OCI-M2 (cell line): ENCODE data around the gene DISP3.

Experiments
- DNase-seq: peaks from one replicate; lab custom pipeline; 2025; ENCODE audit not compliant: unreplicated experiment; lab: John Stamatoyannopoulos, UW

Gene DISP3, protein sequence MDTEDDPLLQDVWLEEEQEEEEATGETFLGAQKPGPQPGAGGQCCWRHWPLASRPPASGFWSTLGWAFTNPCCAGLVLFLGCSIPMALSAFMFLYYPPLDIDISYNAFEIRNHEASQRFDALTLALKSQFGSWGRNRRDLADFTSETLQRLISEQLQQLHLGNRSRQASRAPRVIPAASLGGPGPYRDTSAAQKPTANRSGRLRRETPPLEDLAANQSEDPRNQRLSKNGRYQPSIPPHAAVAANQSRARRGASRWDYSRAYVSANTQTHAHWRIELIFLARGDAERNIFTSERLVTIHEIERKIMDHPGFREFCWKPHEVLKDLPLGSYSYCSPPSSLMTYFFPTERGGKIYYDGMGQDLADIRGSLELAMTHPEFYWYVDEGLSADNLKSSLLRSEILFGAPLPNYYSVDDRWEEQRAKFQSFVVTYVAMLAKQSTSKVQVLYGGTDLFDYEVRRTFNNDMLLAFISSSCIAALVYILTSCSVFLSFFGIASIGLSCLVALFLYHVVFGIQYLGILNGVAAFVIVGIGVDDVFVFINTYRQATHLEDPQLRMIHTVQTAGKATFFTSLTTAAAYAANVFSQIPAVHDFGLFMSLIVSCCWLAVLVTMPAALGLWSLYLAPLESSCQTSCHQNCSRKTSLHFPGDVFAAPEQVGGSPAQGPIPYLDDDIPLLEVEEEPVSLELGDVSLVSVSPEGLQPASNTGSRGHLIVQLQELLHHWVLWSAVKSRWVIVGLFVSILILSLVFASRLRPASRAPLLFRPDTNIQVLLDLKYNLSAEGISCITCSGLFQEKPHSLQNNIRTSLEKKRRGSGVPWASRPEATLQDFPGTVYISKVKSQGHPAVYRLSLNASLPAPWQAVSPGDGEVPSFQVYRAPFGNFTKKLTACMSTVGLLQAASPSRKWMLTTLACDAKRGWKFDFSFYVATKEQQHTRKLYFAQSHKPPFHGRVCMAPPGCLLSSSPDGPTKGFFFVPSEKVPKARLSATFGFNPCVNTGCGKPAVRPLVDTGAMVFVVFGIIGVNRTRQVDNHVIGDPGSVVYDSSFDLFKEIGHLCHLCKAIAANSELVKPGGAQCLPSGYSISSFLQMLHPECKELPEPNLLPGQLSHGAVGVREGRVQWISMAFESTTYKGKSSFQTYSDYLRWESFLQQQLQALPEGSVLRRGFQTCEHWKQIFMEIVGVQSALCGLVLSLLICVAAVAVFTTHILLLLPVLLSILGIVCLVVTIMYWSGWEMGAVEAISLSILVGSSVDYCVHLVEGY (N-terminal part only)

DNA sequence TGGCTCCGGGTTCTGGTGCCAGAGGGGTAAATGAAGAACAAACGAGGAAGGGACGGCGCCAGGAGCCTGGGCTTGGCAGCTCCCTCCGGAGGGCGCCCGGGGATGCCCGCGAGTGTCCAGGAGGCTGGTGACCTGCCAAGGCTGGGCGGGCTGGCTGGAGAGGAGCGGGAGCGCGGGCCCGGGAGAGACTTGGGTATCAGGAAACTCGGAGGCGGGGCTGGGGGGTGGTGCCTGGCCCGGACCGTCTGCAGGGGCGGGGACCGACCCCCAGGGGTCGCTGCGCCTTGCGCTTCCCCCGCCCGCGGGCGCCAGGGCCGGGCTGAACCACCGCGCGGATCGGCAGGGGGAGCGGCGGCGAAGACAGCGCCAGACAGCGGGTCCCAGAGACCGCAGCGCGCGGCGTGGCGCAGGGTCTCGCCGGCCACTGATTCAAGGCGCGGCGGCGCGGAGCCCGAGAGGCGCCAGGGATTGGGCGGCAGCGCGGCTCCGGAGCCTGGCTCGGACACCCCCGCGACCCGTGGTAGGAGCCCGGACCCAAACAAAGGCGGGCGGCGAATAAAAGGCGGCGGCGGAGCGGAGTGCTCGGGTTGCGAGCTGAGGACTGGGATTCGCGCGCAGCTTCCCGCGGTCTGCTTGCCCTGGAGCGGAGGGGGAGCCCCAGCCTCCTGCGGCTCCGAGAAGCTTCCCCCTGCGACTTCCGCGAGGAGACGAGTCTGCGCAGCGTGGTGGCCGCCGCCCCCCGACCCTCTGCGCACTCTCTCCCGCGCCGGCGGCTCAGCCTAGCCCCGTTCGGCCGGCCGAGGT is at the start of gene DISP3:
DISP3 (plus strand) TSS at position 585 of the 804 bp plus-strand sequence. CDS start 21,838 bp downstream, outside the sequence.
- DNase-seq, result no peak

GRCh38 chr1:11429226-11429625 is 49.7 kb upstream of the DISP3 start:
- DNase-seq, result no peak

DNA sequence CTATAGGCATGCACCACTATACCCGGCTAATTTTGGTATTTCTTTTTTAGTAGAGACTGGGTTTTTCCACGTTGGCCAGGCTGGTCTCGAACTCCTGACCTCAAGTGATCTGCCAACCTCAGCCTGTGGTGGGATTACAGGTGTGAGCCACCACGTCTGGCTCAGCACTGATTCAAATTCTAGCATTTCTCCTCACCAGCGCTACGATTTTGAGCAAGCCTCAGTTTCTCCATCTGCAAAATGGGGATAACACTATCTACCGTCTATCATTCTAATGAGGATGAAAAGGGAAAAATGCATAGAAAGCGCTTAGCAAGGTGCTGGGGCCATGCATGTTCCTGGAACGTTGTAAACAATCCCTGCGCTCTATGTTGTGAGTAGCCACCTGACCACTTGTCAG is 49.0 kb upstream of the DISP3 start:
- DNase-seq, result no peak

GRCh38 chr1:11431941-11432507 is 46.9 kb upstream of the DISP3 start:
- no peak for DNase-seq

DNA sequence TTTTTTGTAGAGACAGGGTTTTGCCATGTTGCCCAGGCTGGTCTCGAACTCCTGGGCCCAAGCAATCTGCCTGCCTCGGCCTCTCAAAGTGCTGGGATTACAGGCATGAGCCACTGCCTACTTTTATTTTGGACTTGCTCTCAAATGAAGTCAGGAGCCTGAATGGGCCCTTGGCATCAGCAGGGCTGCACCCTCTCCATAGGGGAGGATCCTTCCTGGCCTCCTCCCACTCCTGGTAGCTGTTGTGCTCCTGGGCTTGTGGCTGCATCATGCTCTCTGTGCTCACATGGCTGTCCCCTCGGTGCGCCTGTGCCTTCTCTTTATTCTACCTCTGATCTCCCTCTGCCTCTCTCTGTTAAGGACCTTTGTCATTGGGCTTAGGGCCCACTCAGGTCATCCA is 46.4 kb upstream of the DISP3 start:
- no peak for DNase-seq

GRCh38 chr1:11434501-11434900 is 44.5 kb upstream of the DISP3 start:
- no peak for DNase-seq

- DNase-seq, result no peak
Measured at GRCh38 chr1:11434926-11435325, 44.0 kb upstream of the DISP3 start.

DNA sequence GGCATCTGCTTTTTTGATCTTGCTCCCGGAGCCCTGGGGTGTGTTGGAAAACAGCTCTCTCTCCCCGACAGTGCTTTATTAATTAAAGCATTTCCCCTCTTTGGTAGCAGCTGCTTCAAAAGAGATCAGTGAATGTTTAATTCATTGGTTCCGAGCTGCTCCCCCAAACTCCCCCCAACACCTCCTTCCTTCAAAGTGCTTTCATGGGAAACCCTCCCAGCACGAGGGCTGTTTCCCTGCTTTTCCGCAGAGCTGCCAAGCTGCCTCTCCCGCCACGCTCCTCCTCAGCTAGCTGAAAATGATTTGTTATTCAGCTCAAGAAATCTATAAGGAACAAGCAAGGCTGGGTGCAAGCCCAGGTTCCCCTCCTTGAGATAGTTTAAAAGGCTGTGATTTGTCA is 40.0 kb upstream of the DISP3 start:
- no peak for DNase-seq

DNA sequence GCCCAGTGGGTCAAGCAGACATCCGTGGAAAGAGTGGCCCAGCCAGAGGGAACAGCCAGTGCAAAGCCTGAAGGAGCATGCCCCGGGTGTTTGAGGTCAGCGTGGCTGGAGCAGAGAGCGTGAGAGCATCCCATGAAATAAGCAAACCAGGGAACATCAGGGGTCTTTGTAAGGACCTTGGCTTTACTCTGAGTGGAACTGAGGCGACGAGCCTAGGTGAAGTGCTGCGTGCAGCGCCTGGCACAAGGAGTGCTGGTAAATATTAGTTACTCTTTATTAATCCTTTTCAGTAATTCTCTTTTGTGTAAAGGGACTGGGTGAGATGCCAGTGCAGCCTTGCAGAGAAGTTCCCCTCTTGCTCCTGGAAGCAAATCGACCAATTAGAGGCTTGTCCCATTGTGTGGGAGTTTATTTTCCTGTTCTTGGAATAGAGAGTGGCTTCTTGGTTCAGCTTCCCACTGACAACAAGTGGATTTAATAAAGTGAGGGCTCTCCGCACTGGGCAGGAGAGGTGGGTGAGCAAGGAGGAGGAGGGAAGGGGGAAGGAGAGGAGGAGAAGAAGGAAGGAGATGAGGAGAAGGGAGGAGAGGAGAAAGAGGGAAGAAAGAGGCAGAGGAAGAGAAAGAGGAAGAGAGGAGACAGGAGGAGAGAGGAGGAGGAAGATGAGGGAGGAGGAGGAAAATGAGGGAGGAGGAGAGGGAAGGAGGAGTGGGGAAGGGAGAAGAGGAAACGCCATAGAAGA is 37.6 kb upstream of the DISP3 start:
- DNase-seq, result no peak

GRCh38 chr1:11443043-11443442 is 35.9 kb upstream of the DISP3 start:
- no peak for DNase-seq

DNA sequence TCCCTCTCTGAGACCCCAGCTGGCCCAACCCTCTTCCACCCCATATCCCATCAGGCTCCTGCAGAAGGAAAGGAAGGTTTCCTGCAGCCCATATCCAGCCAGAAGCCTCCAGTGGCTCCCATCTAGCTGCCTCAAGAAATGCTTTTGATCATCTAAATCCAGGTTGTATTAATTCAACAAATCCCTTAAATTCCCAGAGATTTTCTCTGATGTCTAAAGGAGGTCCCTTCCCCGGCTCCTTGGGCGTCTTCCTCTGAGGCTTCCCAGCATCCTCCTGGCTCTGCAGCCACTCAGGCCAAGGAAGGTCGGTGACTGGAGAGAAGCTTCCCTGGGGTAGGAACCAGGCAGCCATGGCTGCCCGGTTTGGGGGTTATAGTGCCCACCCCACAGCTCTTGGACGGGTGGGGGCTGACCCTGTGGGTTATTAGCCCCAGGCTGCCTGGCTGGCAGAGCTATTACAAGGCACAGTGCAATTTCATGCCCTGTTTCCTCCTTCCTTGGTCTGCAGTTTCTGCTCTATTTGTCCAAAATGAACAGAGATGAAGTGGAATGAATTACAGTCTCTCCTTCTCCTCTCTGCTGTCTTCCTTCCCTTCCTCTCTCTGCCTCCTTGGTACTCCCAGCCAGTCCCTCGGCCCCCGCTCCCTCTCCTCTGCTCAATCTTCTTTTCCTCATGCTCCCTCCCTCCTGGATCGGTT is 34.8 kb upstream of the DISP3 start:
- no peak for DNase-seq

DNA sequence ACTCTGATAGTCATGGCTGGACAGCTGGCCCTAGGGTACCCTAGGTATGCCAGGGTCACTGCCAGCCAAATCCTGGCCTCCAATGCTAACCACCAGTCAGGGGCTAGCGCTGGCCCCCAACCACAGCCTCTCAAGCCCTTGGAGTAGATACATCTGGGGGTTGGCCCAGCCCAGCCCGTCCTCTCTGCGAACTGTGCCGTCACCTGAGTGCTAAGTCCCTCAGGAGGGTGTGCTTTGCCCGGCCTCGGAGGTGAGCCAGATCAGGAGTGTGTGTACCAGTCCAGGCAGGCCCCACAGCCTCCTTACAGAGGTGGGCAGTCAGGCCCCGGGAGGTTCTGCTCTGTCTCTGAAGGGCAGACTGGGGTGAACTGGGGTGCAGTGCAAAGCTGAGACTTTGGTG is 34.0 kb upstream of the DISP3 start:
- no peak for DNase-seq

DNA sequence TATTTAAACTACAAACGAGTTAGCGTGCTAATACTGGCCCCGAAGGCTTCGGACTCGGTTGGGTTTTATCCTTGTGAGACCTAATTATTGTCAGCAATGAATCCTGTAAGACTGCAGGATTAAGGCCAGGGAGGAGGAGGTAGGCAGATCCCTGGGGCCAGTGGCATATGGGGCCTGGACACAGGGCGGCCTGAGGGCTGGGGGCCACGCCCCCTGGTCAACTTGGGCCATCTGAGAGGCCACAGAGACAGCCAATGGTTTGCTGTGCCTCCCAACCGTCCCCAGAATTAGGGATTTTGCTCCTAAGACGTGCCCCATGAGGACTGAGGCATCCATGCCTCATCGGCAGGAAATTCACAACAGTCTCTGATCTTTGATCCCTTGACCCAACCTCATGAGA is 31.1 kb upstream of the DISP3 start:
- DNase-seq, result no peak

- DNase-seq, result no peak
Measured at GRCh38 chr1:11448373-11449099, 30.4 kb upstream of the DISP3 start.

DNA sequence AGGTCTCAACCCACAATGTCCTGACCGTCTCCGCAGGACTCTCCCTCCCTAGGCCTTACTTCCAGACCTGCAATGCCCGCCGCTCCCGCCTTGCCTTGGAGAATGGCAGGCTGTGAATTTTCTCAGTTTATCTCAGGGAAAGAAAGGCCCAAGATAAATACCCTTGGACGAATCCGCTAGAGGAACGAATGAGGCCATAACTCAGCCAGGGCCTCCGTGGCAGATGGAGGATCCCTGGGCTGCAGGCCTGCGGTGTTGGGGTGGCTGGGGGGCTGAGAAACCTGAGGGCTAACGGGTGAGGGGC is 29.9 kb upstream of the DISP3 start:
- no peak for DNase-seq

DNA sequence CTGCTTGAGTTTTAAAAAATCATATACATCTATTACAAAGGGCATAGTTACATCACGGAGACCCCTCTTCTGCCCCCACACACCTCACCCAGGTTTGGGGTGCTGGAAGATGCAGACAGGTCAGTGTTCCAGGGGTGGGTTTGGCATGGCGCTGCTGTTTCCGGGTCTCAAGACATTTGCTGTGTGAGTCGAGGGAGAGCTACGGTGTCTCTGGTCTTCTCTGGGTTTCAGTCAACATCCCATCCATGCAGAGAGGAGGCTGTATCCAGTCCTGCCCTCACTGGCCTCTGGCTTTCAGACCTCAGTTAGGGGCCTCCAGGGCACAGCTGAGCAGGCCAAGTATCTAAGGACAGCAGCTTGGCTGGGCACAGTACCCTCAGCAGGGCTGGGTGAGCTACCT is 28.6 kb upstream of the DISP3 start:
- no peak for DNase-seq

- DNase-seq, result no peak
Measured at GRCh38 chr1:11453742-11454491, 25.0 kb upstream of the DISP3 start.
